HG02588 (cell line): ENCODE results near the gene PLOD3.
"Not testable (repeated sequence)": the region's sequence is repeated elsewhere in the genome, so short reads cannot be mapped to it uniquely, and the experiment has no call there.

ENCODE experiments used
- ATAC-seq: cut with Tn5 transposase; IDR thresholded peaks from one replicate; pipeline ENCODE4 v1.9.1; 2021; ENCODE audit warnings: mild to moderate bottlenecking, moderate library complexity; ENCODE audit not compliant: unreplicated experiment

PLOD3 gene

DNA sequence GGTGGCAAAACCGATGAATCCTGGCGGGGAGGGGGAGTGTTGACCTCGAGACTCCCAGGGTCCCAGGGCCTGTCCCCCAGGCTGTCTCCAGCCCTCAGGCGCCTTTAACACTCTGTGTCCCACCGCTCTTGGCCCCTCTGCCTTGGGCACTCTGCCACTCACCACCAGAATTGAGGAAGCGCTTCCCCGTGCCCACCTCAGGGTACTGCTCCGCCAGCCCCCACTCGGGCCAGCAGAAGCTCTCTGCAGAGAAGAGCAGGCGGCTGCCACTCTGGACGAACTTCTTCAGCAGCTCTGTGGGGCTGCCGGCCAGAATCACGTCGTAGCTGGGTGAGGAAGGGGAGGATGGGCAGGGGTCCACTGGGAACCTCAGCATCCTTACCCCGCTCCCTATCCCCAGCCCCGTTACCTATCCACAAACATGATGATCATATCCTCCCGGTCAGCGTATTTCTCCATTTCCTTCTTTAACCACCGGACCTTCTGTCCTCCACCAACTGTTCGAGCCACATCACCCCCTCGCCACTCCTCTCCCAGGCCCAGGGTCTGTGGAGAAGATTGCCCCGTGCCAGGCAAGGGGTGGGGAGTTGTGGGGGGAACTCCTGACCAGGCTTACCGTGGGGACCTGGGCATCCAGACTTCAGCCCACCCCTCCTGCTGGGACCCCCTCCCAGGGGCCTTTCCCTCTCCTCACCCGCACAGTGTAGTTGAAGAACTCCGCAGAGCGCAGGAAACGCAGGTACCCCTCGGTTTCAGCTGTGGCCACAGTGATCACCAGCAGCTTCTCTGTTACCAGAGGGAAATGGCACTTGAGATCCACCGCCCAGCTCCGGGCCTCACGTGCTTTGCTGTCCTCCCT lies 1.2 kb downstream of the PLOD3 start:
- no peak for ATAC-seq

DNA sequence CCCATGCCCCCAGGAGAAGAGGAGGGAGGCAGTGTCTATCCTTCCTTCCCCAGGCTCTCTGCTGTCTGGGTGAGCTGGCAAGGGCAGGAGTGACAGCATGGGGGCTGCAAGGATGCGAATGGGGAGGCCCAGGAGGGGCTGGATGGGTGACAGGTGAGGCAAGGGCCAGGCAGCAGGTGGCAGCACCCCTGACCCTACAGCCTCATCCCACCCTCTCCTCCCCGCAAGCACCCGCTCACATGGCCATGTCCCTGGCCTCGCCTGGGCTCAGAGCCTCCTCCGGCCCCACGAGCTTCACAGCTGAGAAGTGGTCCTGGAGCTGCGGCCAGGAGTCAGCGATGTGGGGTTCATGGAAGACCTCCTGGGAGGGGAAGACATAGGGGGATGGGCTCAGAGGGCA lies 5.4 kb downstream of the PLOD3 start:
- no peak for ATAC-seq

DNA sequence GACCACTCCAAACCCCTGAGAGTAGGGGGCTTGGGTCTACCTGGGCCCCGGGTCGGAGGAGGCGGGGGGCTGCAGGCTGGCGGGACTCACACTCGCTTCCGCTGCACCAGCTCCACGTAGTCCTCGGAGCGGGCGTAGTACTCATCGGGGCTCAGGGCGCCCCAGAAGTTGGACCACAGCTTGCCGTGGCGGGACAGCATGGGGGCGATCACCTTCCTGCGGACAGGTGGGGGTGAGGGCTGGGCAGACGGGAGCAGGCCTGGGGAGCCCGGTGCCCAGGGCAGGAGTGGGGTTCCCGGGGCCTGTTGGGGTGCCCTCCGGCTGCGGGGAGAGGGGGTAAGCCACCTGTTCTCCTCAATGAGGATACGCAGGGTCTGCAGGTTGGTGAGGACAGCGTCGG lies 5.9 kb downstream of the PLOD3 start:
- no peak for ATAC-seq

GRCh38 chr7:101210143-101210542 lies 7.2 kb downstream of the PLOD3 start:
- no peak for ATAC-seq

- ATAC-seq: no peak
Observed at GRCh38 chr7:101208794-101209193, 8.6 kb downstream of the PLOD3 start.

- ATAC-seq: no peak
Observed at GRCh38 chr7:101207459-101207858, 9.9 kb downstream of the PLOD3 start.

GRCh38 chr7:101206665-101207042 lies 10.7 kb downstream of the PLOD3 start:
- no peak for ATAC-seq

DNA sequence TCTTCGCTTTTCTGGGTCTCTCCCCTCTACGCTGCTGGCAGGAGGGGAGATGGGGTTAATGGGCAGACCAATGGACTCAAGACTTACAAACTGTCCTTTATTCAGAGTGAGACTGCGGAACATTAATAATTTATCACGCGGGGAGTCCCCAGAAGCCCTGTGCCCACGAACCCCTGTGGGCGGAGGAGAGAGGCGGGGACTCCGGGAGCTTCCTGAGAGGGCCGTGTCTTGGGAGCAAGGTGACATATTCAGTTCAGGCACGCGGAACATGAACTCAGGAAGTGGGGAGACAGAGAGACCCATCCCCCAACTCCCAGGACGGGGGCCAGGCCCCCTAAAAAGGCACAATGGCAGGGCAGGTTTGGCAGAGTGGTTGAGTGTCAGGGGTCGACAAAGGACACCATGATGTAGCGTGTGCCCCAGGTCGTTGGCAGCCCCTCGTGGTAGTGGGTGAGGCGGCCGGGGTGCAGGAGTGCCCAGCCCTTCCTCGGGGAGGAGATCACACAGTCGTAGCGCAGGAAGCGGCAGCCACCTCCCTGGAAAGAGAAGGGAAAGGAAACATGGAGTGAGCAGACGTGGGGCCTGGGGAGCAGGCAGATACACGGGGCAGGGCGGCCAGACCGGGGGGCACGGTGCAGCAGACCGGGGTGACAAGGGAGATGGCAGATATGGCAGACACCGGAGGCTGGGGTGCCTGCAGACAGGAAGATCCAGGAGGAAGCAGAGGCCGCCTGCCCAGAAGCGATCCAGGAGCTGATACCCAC lies 11.3 kb downstream of the PLOD3 start:
- no peak for ATAC-seq

- ATAC-seq: not testable (repeated sequence)
Observed at GRCh38 chr7:101203740-101204738, 13.3 kb downstream of the PLOD3 start.

- no peak for ATAC-seq
Observed at GRCh38 chr7:101202603-101202918, 14.8 kb downstream of the PLOD3 start.

- ATAC-seq: no peak
Observed at GRCh38 chr7:101201695-101202602, 15.4 kb downstream of the PLOD3 start.

DNA sequence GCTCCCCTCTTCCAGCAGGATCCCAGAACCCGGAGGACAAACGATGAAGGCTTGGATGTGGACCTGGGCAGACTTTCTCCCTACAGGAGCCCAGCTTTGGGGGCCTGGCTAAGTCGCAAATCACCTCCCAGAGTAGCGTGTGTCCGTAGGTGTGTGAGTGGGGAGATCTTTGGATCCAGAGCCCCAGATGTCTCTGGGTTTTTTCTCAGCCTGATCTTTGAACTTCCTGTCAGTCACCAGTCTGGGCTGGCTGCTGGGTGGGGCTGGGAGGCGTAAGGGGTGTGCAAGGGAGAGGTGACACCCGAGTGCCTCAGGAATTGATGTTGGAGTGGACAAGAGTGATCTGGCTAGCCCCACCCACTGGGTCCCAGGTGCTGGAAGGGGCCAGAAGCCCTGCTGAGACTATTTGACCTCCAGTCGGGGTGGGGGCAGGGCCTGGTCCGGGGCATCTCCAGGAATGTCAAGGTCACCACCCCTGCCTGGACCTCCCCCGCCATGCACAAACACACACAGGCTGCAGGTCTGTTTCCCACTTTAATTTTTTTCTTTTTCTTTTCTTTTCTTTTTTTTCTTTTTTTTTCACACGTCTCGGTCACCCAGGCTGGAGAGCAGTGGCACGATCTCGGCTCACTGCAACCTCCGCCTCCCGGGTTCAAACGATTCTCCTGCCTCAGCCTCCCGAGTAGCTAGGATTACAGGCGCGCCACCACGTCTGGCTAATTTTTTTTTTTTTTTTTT lies 16.4 kb downstream of the PLOD3 start, which contains the start of gene MOGAT3:
MOGAT3 (minus strand) TSS at position 175 of the 738 bp plus-strand sequence. CDS start 182 bp downstream, outside the sequence.
- ATAC-seq: no peak

DNA sequence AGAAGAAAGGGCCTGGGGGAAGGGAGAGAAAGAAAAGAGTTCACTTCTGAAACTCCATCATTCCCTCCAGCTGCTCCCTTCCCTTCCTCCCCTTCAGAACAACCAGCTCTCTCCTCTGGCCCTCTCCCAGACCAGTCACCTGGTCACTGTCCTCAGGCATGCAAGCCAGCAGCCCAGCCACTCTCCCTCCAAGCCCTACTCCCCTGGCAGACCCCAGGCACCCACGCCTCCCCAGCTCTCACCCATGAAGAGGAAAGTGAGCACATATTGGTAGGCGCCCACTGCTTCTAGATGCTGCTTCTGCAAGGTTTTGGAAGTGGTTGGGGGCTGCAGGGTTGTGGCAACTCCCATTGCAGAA lies 16.9 kb downstream of the PLOD3 start:
- no peak for ATAC-seq

GRCh38 chr7:101199522-101199921 lies 17.9 kb downstream of the PLOD3 start:
- not testable (repeated sequence) for ATAC-seq

DNA sequence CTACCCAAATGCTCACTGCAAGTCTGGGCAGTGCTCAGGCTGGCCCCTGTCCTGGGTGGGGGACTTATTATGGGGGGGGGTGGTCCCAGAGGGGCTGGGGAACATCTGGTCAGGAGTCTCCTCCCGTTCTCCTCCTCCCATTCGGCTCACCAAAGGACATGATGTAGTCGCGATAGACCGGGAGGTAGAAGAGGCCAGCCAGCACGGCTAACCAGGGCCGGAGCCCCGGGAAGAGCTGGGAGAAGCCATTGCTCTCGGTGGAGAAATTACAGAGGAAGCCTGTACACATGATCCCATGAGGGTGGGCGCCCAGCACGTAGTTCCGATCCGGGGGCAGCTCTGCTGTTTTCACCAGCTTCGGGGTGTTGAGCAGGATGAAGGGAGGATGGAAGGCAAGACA lies 18.9 kb downstream of the PLOD3 start:
- ATAC-seq: no peak

DNA sequence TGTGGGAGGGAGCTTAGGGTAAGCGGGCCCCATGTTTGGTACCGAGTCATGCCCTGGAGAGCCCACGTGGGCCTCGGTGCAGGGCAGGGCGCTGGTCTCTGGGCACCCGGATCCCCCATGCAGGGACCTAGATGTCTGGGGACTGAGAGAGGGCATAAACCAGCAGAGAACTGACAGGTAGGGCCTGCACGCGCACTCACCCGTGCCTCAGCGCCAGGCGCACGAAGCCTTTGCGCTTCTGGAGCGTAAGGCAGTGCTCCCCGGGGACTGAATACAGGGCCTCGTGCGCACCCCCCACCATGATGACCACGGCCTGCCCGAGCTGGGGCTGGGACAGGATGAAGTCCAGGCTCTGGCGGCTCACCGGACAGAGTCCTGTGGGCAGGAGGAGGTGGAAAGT lies 19.4 kb downstream of the PLOD3 start:
- ATAC-seq: no peak

- no peak for ATAC-seq
Observed at GRCh38 chr7:101195884-101196283, 21.5 kb downstream of the PLOD3 start.

DNA sequence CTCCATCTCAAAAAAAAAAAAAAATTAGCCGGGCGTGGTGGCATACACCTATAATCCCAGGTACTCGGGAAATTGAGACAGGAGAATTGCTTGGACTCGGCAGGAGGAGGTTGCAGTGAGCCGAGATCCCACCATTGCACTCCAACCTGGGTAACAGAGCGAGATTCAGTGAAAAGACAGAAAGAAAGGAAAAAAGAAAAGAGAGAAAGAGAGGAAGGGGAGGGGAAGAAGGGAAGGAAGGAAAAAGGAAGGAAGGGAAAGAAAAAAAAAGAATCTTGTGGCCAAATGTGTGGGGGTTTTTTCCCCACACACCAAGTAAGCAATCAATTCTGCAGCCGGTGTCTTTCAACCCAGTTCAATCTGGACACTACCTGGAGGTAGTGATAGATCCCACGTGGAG lies 28.3 kb downstream of the PLOD3 start:
- ATAC-seq: no peak

DNA sequence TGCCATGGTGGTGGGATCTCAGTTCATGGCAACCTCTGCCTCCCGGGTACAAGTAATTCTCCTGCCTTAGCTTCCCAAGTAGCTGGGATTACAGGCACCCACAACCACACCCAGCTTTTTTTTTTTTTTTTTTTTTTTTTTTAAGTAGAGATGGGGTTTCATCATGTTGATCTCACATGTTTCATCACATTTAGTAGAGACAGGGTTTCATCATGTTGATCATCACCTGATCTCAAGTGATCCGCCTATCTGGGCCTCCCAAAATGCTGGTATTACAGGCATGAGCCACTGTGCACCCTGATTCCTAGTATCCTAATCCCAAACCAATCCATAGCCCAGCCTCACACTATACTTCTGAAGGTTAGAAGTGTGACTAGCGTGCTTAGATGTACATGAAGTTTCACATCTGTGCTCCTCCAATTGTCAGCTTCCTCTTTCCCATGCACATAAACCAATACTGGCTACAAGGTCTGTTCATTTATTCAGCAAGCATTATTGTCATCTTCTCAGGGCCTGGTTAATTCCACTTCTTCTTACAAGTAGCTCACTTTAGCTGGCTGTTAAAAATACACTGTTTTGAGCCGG lies 30.4 kb downstream of the PLOD3 start:
- ATAC-seq: no peak
